Measurements from ENCODE around the gene CDC25B.

CDC25B gene

GRCh38 chr20:3820048-3820900 is 24.2 kb downstream of the CDC25B start, which contains the start of gene AP5S1:
TSS of gene AP5S1 (plus strand) at chr20:3820547. CDS start at chr20:3822118, 1,571 bp downstream.
- TF ChIP-seq CTCF (conservative IDR thresholded peaks at IDR 0.05; ENCODE audit: low read depth, low read length), result peak; percentile 75
- peak within 1 kb of the TSS; percentile 86 for H3K4me3 ChIP-seq (ENCODE audit: low read length)
- DNase-seq (ENCODE audit: low read depth), result peak; percentile 84

- TF ChIP-seq CTCF (conservative IDR thresholded peaks at IDR 0.05; ENCODE audit: low read depth, low read length), result no peak
- H3K4me3 ChIP-seq (ENCODE audit: low read length), result peak overlapping the region; percentile 86
- no peak for DNase-seq (ENCODE audit: low read depth)
Observed at GRCh38 chr20:3820901-3821727, 25.0 kb downstream of the CDC25B start.

- DNase-seq (ENCODE audit: low read depth), result no peak
- no peak overlapping the region for H3K4me3 ChIP-seq (ENCODE audit: low read length)
- no peak for TF ChIP-seq CTCF (conservative IDR thresholded peaks at IDR 0.05; ENCODE audit: low read depth, low read length)
Observed at GRCh38 chr20:3821996-3822395, 25.9 kb downstream of the CDC25B start.

GRCh38 chr20:3823881-3824280 is 27.8 kb downstream of the CDC25B start:
- no peak for TF ChIP-seq CTCF (conservative IDR thresholded peaks at IDR 0.05; ENCODE audit: low read depth, low read length)
- H3K4me3 ChIP-seq (ENCODE audit: low read length), result no peak overlapping the region
- no peak for DNase-seq (ENCODE audit: low read depth)

GRCh38 chr20:3825526-3825925 is 29.4 kb downstream of the CDC25B start:
- no peak for DNase-seq (ENCODE audit: low read depth)
- H3K4me3 ChIP-seq (ENCODE audit: low read length), result no peak overlapping the region
- TF ChIP-seq CTCF (conservative IDR thresholded peaks at IDR 0.05; ENCODE audit: low read depth, low read length), result no peak

- no peak for TF ChIP-seq CTCF (conservative IDR thresholded peaks at IDR 0.05; ENCODE audit: low read depth, low read length)
- no peak overlapping the region for H3K4me3 ChIP-seq (ENCODE audit: low read length)
Observed at GRCh38 chr20:3826420-3826819, 30.3 kb downstream of the CDC25B start.

More at GRCh38 chr20:3826420-3826819, 30.3 kb downstream of the CDC25B start:
- no peak for DNase-seq (ENCODE audit: low read depth)
